COR-L47 (cell line): ENCODE measurements around the gene CD58.

Source experiments
- DNase-seq: peaks from one replicate; lab custom pipeline; 2025; lab: John Stamatoyannopoulos, UW

CD58 gene

DNA sequence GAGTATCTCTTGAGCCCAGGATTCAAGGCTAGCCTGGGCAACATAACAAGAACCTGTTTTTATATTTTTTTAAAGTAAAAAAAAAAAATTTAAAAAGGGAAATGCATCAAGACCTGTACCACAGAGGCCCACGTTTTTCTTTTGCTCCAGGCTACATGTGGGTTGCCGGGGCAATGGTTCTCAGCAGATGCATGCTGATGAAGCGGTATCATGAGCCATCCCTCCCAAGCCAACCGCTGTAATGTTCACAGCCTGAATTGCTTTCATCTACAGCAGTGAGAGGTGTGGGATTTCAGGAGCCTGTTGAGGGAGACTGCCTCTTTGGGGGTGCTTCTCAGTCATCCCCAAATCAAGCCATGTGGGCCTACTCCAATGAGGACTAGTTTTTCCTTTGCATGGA lies 60.5 kb downstream of the CD58 start:
- DNase-seq, result no peak

DNA sequence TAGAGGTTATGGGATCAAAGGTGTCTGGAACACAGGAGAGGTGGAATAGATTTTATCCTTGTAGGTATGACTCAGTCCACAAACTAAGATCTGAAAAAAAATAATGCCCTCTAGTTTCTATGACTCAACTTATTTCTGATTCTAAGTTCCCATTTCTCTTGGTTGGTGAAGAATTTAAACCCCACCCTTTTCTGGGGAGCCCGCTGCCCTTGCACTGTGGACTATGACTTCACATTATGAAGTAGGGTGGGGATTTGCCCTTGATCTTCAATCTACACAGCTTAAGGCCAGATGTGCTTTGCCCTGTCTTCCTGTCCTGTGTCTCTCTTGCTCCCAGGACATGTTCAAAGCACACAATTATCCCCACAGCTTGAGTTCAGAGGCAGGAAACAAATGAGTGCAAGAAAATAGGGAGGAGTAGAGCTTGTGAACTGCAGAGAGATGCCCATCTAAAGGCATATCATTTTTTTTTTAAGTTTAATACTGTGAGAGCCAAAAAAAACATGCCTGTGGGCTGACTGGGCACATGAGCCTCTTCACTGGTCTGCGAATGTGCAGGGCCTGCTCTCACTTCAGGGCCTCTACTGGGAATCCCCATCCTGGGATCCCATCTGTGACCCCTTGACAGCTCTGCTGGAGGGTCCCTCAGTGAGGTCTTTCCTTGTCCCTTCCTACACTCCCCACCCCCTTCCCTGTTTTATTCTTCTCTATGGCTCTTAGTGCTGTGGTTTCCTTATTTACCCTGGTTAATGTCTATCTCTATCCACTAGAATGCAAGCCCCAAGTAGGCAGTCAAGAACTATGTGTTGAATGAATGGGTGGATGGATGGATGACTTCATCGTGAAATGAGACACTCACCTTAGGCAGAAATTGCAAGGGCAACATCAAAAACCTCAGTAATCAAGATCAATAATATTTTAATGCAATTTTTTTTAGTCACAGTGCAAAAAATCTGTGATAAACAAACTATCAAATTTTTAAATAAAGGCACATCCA lies 61.5 kb downstream of the CD58 start:
- no peak for DNase-seq

GRCh38 chr1:116508085-116508983 lies 62.5 kb downstream of the CD58 start:
- no peak for DNase-seq

DNA sequence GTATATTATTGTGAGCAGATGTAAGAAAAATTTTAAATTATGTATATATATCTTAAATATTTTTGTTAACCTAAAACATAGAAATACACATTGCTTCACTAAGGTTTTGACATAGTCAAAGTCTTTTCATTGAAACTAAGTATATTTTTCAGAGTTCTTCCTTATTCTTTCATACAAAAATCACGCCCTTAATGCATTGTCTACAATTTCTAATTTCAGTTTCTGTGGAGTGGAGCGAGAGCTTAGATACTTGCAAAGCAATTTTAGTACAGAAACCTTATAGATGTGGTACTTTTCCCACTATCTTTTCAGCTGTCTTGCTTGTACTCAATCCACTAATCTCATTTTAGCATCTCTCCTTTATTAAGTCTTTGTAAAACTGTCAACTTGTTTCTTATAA lies 63.2 kb downstream of the CD58 start:
- no peak for DNase-seq

GRCh38 chr1:116506132-116507004 lies 64.5 kb downstream of the CD58 start:
- DNase-seq, result no peak

GRCh38 chr1:116504308-116505156 lies 66.3 kb downstream of the CD58 start:
- no peak for DNase-seq

- DNase-seq, result no peak
Measured at GRCh38 chr1:116503546-116504307, 67.1 kb downstream of the CD58 start.

DNA sequence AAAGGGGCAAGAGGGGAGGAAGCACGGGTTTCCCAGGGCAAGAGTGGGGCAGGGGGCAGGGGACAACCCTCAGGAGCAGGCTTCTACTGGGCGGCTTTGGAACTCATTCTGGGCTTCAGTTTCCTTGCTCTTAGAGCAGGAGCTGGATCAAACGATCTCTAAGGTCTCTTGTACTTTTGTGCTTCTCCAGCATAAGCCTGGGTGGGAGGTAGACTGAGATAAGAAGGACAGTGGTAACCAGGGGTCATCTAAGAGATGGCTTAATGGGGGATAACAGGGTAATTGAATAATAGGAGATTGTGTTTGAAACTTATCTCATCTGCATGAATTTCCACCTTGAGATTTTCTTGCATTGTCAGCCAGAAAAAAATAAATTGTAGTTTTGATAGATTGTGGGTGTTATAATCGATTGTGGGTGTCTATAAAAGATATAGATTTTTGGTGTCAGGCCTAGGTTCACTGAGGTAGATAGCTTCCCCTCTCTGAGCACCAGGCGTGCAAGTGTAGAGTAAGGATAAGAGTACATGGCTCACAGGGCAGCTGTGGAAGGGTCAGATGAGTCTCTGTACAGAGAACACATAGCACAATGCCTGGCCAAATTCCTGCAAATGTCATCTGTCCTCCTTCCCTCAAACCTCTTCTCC lies 68.0 kb downstream of the CD58 start:
- no peak for DNase-seq

DNA sequence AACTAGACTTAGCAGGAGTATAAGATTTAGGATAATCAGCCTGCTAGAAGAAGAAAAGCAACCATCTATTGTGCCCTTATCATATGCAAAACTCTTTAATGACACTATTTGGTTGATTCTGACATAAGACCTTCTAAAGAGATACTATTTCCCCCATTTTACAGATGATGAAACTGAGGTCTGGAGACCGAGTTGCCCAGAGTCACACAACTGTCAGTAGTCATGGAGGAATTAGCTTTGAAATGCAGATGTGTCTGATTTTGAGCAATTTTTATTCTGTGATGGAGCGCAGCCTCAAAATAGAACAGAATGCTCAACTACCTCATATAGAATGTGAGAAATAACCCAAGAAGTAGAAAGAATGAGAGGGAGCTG lies 69.0 kb downstream of the CD58 start:
- DNase-seq, result no peak

DNA sequence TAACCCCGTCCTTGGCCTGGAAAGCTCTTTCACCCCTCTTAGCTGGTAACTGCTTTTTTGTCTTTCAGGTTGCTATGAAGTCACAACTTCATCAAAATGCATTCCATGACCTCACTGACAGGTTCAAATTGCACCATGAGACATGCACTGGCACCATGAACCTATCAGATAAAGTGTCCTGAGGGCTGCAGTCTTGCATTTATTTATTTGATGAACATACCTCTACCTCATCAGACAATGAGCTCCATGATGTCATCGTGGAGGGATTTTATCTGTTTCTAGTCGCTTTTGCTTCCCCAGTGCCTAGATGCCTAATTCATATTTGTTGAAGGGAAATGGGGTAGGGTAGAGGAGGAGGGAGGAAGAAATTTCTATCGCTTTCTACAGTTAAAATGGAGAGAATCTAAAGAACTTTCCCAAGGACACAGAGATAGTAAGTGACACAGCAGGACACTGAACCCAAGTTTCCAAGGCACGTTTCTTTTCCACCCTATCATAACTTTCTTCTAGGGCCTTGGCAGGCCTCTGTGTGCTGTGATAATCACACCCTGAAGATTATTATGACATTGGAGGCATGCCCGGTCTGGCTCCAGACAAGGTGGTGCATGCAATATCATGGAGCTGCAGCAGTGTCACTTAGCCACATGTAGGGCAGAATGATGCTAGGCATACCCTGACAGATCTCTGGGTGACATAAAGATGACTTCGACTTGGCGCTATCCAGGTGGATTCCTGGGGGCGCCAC lies 69.5 kb downstream of the CD58 start:
- DNase-seq, result no peak

DNA sequence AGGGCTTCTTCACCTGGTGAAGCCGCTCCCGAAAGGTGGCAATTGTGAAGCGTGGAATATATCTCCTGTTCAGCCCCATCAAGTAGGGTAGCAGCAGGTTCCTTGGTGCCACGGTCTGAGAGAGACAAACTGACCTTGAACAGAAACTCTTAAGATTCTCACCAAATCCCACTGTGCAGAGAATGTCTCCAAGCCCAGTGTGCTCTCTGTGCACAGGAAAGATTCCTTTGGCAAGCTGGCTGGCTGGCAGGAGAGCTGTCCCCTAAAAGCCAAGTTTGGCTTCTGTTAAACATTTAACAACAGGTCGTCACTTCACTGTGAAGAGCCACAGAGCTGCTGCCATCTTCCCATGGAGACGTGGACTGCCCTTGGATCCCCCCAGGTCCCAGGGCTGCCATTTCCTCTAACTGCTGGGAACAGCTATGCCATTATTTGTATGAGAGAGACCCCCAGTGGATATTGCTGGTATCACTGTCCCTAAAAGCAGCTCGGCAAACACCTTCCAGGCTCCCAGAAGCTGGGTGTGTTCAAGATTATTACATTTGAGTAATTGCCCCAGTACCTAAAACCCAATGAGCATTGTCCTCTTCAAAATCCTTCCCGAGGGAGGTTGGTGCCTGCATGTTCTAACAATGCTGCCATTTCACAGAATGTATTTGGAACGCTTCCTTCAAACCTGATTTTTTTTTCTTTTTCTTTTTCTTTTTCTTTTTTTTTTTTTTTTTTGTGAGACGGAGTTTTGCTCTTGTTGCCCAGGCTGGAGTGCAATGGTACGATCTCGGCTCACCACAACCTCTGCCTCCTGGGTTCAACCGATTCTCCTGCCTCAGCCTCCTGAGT lies 71.8 kb downstream of the CD58 start:
- DNase-seq, result peak; percentile 58

DNA sequence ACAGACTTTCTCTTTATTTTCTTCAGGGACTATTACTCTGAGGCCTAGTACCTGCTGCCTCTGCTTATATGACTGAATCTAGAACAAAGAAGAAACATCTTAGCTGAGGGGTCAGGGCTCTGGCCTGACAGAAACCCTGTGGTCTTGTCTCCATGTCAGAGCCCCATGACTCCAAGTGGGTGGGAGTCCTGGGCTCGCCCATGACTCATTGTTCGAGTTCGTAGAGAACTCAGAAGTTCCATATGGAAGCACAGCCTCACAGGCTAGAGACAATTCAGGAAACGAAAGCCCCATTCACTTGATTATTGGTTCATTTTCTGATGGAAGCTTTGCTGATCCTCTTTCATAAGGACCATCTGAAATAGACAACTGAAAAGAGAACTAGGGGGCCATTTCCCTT lies 73.2 kb downstream of the CD58 start:
- no peak for DNase-seq

DNA sequence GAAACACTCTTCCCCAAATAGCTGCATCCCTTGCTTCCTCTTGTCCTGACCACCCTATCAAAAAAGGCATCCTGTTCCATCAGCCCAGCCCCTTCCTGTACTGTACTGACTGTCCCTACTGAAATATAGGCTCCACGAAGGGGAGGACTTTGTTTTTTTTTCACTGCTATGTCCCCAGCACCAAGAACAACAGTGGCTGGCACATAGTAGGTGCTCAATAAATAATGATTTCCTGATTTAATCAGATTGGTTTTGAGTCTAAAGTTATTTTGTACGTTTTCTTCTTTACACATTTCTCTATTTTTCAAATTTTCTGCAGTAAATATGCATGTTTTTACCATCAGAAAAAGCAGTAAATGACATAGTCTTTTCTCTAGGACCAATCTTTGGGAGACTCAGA lies 73.9 kb downstream of the CD58 start:
- no peak for DNase-seq

DNA sequence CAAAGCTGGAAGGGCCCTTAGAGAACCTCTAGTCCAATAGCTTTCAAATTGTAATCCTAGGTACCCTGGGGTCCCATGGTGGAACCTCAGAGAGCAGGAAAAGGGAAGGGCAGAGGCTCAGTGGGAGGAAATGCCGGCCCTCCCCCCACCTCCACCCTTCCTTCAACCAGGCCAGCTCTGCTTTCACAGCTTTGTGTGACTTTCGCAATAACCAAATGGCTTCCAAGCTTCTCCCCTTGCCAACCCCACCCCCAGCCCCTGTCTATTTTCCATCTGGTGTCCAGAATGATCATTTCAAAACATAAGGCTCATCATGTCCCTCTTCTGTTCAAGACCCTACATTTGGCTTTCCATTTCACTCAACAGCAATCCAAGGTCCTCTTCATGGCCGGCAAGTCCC lies 74.4 kb downstream of the CD58 start:
- no peak for DNase-seq

GRCh38 chr1:116495535-116495934 lies 75.3 kb downstream of the CD58 start:
- DNase-seq, result no peak

- DNase-seq, result no peak
Measured at GRCh38 chr1:116494745-116495144, 76.1 kb downstream of the CD58 start.

DNA sequence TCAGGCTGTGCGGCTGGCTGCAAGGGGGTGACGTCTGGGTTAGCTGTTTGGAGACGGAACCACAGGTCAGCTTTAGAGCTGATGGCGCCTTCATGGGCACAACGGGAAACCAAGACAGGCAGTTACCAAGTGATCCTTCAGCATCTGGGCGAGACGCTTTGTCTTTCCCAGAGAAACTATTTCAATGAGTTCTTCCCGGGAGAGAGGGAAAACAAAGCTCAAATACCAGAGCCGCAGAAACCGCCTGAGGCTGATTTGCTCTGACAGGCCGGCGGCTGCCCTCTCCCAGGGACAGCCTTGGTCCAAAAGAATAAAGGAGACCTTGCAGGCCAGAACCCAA lies 76.5 kb downstream of the CD58 start:
- no peak for DNase-seq
